GM21381 (cell line): ENCODE data around the gene SMARCAL1.

Experiments
- ATAC-seq: cut with Tn5 transposase; IDR thresholded peaks from one replicate; pipeline ENCODE4 v1.9.1; 2021; ENCODE audit warnings: mild to moderate bottlenecking, moderate library complexity; ENCODE audit not compliant: unreplicated experiment

Gene SMARCAL1

GRCh38 chr2:216426166-216426777 lies 14.0 kb downstream of the SMARCAL1 start:
- ATAC-seq = no peak

- no peak for ATAC-seq
Observed at GRCh38 chr2:216426938-216427337, 14.7 kb downstream of the SMARCAL1 start.

- ATAC-seq = no peak
Observed at GRCh38 chr2:216428618-216429350, 16.5 kb downstream of the SMARCAL1 start.

GRCh38 chr2:216429428-216429827 lies 17.1 kb downstream of the SMARCAL1 start:
- ATAC-seq = no peak

- ATAC-seq = no peak
Observed at GRCh38 chr2:216430811-216431530, 18.7 kb downstream of the SMARCAL1 start.

GRCh38 chr2:216431531-216431856 lies 19.2 kb downstream of the SMARCAL1 start:
- no peak for ATAC-seq

- ATAC-seq = no peak
Observed at GRCh38 chr2:216436383-216436782, 24.1 kb downstream of the SMARCAL1 start.

GRCh38 chr2:216441308-216442010 lies 29.2 kb downstream of the SMARCAL1 start:
- no peak for ATAC-seq

- no peak for ATAC-seq
Observed at GRCh38 chr2:216445501-216445900, 33.2 kb downstream of the SMARCAL1 start.

- no peak for ATAC-seq
Observed at GRCh38 chr2:216446343-216446742, 34.1 kb downstream of the SMARCAL1 start.

GRCh38 chr2:216447293-216447692 lies 35.0 kb downstream of the SMARCAL1 start:
- ATAC-seq = no peak

- ATAC-seq = no peak
Observed at GRCh38 chr2:216448829-216449228, 36.5 kb downstream of the SMARCAL1 start.

GRCh38 chr2:216450346-216450745 lies 38.1 kb downstream of the SMARCAL1 start:
- no peak for ATAC-seq

- ATAC-seq = no peak
Observed at GRCh38 chr2:216450784-216451183, 38.5 kb downstream of the SMARCAL1 start.

- ATAC-seq = no peak
Observed at GRCh38 chr2:216453955-216454614, 41.8 kb downstream of the SMARCAL1 start.

GRCh38 chr2:216463148-216463547 lies 50.9 kb downstream of the SMARCAL1 start:
- ATAC-seq = no peak

- ATAC-seq = no peak
Observed at GRCh38 chr2:216464104-216464720, 51.9 kb downstream of the SMARCAL1 start.

- ATAC-seq = no peak
Observed at GRCh38 chr2:216465579-216466195, 53.4 kb downstream of the SMARCAL1 start.

- ATAC-seq = no peak
Observed at GRCh38 chr2:216467845-216468244, 55.6 kb downstream of the SMARCAL1 start.

GRCh38 chr2:216469661-216470060 lies 57.4 kb downstream of the SMARCAL1 start:
- no peak for ATAC-seq
